ENCODE results near the gene CACTIN. TPM values are rescaled to one million over a fixed set of nuclear protein-coding genes. Genes with fewer than 3 reads are reported as not detected.

Gene CACTIN
- polyA plus RNA-seq, 1 experiment = 9.3 TPM

GRCh38 chr19:3653865-3654513, 27.4 kb upstream of the CACTIN start:
- Histone ChIP-seq H3K27me3 (ENCODE audit: control insufficient read depth, insufficient read depth, low read length) (no peaks in the 10 kb centered on the region), H3K27ac (ENCODE audit: low read depth, low read length) (no peak overlapping the region), H3K9me3 (ENCODE audit: control insufficient read depth, insufficient read depth, low read length) (peaks cover 15% of the 10 kb centered on the region), H3K4me3 (ENCODE audit: low read depth, low read length) (no peak overlapping the region)
- CTCF ChIA-PET = no interaction called here
- DNase-seq (ENCODE audit: low read depth, low spot score) = no peak
- no peak for TF ChIP-seq CTCF (IDR thresholded peaks at IDR 0.05; ENCODE audit: low read depth, low read length)
- POLR2A ChIA-PET = no interaction called here

GRCh38 chr19:3653081-3653795, 26.6 kb upstream of the CACTIN start:
- no peaks in the 10 kb centered on the region for H3K27me3 ChIP-seq (ENCODE audit: control insufficient read depth, insufficient read depth, low read length)
- peaks cover 15% of the 10 kb centered on the region for H3K9me3 ChIP-seq (ENCODE audit: control insufficient read depth, insufficient read depth, low read length)
- no peak for DNase-seq (ENCODE audit: low read depth, low spot score)
- H3K27ac ChIP-seq (ENCODE audit: low read depth, low read length) = no peak overlapping the region
- ChIA-PET CTCF (no interaction called here), POLR2A (no interaction called here)
- no peak for TF ChIP-seq CTCF (IDR thresholded peaks at IDR 0.05; ENCODE audit: low read depth, low read length)
- no peak overlapping the region for H3K4me3 ChIP-seq (ENCODE audit: low read depth, low read length)

GRCh38 chr19:3652422-3652821, 25.8 kb upstream of the CACTIN start:
- ChIA-PET CTCF (no interaction called here), POLR2A (no interaction called here)
- H3K27me3 ChIP-seq (ENCODE audit: control insufficient read depth, insufficient read depth, low read length) = no peaks in the 10 kb centered on the region
- no peak overlapping the region for H3K27ac ChIP-seq (ENCODE audit: low read depth, low read length)
- no peak for DNase-seq (ENCODE audit: low read depth, low spot score)
- H3K9me3 ChIP-seq (ENCODE audit: control insufficient read depth, insufficient read depth, low read length) = peaks cover 13% of the 10 kb centered on the region
- TF ChIP-seq CTCF (IDR thresholded peaks at IDR 0.05; ENCODE audit: low read depth, low read length) = no peak
- H3K4me3 ChIP-seq (ENCODE audit: low read depth, low read length) = no peak overlapping the region

GRCh38 chr19:3651684-3652083, 25.1 kb upstream of the CACTIN start:
- DNase-seq (ENCODE audit: low read depth, low spot score) = no peak
- CTCF ChIA-PET = no interaction called here
- no peak overlapping the region for H3K4me3 ChIP-seq (ENCODE audit: low read depth, low read length)

More at GRCh38 chr19:3651684-3652083, 25.1 kb upstream of the CACTIN start:
- Histone ChIP-seq H3K9me3 (ENCODE audit: control insufficient read depth, insufficient read depth, low read length) (peaks cover 6% of the 10 kb centered on the region), H3K27ac (ENCODE audit: low read depth, low read length) (no peak overlapping the region), H3K27me3 (ENCODE audit: control insufficient read depth, insufficient read depth, low read length) (no peaks in the 10 kb centered on the region)
- TF ChIP-seq CTCF (IDR thresholded peaks at IDR 0.05; ENCODE audit: low read depth, low read length) = no peak
- POLR2A ChIA-PET = no interaction called here

All from AG04450 (cell line).